GM19438 (cell line): ENCODE results near the gene TAX1BP1.
"Not testable (repeated sequence)": the region's sequence is repeated elsewhere in the genome, so short reads cannot be mapped to it uniquely, and the experiment has no call there.

Experiments used
- ATAC-seq: cut with Tn5 transposase; IDR thresholded peaks from one replicate; pipeline ENCODE4 v1.9.1; 2021; ENCODE audit warnings: low read depth; ENCODE audit not compliant: unreplicated experiment

Gene TAX1BP1

DNA sequence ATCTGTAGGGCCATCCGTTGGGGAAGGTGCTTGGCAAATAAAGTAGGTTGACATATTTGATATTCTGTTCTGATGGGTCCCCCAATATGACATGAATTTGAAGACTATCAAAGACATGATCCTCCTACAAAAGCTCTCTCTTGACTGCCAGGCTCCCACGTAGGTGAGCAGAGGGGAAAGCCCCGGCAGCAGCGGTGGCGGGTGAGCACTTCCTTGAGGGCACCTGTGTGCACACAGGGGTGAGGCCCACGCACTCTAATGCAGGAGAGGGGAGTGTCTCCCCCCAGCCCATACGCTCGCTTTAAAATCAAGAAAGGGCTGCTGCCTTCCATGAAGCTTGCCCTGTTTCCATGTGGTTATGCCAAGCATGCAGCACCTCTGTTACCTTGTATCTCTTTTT is 100.4 kb downstream of the TAX1BP1 start:
- no peak for ATAC-seq

DNA sequence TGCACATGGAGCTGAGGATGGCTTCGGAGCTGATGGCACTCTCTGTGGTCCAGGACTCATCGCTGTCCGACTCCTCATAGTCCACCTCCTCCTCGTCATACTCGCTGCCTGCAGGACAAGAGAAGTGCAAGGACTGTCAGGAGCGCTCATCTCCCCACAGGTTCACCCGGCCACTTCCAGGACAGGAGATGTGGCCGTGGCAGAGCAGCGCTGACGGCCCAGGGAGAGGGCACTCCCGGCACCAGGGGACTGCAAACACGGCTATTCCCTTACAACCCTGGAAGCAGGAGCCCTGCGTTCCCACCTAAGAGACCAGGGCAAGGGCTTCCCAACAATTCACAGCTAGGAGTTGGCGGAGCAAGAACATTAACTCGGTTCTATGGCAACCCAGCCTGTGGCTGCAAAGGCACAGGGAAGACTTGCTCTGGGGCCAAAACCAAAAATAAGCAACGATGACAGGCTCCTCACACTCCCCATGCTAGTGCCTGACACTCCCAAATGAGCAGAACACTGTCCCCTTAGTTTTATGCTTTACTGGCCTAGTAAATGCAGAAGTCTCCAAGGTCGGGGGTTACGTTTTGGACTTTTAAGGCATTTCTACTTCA is 100.9 kb downstream of the TAX1BP1 start:
- no peak for ATAC-seq

- ATAC-seq: no peak
Measured at GRCh38 chr7:27842094-27842692, 102.2 kb downstream of the TAX1BP1 start.

- no peak for ATAC-seq
Measured at GRCh38 chr7:27842851-27843250, 102.9 kb downstream of the TAX1BP1 start.

DNA sequence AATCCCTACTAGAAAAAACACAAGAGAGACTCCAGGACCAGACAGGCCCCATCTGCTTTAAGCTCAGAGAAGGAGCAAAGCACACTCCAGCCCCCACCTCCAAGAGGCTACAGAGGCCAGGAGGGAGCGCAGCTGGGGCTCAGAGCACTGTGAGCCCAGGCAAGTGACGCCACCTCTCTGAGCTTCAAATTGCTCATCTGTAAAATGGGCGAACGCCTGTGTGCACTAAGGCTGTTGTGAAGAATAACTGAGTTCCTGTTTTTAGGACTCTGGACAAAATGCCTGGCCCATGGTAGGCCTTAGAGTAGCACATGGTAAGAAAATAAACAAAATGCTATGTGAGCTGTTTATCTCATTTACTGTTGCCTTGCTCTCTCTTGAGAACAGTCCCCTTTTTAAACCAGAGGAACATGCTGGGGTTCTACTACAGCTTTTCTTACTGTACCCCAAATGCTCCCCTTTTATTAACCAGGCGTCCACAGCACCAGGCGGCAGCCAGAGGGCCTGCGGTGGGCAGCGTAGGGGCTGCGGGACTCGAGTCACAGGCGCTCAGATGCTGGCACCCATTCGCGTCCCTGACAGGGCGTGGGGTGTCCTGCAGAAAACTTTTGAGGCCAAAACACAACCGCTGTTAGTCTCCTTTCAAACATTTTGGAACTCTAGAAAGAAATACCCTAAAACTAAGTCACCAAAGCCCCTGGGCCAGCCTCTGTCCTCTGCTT is 103.8 kb downstream of the TAX1BP1 start:
- no peak for ATAC-seq

GRCh38 chr7:27846388-27846787 is 106.4 kb downstream of the TAX1BP1 start:
- no peak for ATAC-seq

- no peak for ATAC-seq
Measured at GRCh38 chr7:27850531-27850930, 110.6 kb downstream of the TAX1BP1 start.

GRCh38 chr7:27856703-27857485 is 116.9 kb downstream of the TAX1BP1 start:
- not testable (repeated sequence) for ATAC-seq

DNA sequence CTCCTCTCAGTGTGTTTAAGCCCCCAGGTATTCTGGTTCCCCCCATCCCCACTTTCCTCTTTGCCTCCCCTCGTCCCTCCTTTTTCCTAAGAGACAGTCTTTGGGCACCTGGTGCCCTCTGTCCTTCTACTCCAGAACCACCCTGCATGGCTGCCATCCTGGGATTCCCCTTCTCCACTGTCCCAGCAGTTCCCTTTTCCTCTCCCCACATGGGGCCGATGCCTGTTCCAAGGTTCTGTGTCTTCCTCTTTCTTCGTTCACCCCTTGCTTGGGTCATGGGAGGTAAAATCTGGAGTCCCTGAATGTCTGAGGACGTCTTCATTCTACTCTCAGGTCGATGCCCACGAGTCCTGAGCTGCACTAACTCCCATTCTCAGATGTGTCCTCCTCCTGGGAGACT is 120.8 kb downstream of the TAX1BP1 start:
- no peak for ATAC-seq

- ATAC-seq: no peak
Measured at GRCh38 chr7:27861747-27862146, 121.8 kb downstream of the TAX1BP1 start.

DNA sequence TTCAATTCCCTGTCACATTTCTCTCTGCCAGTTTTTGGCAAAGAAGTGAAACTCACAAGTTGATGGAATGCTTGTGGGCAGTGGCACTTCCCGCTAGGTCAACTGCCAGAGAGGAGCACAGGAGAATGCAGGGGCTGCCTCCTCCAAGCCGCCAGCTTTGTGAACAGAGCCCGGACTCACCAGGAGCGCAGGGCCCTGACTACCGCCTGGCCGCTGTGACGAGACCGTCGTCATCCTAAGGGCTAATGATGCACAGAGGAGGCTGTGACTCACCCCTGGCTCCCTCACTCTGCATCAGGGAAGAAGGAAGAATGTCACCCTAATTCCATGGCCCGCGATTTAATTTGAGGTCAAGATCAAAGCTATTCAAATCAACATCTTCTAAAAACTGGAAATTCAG is 123.9 kb downstream of the TAX1BP1 start:
- ATAC-seq: no peak

DNA sequence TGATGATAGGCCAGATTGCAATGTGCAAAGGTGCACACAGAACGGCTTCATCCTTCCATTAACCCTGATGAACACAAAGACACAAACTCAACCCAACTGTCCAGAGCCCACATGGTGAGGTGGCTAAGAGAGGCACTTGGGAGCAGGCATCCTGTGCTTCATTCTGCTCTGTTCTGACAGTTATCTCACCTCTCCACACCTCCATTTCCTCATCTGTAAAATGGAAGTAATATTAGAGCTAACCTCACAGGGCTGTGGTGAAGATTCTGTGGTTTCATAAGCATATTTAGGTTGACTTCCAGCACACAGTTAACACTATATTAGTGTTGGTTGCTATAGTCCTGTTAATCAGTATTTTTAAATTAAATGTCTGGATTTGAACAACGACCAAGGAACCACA is 126.3 kb downstream of the TAX1BP1 start:
- ATAC-seq: no peak

GRCh38 chr7:27866828-27867672 is 127.1 kb downstream of the TAX1BP1 start:
- no peak for ATAC-seq

GRCh38 chr7:27868131-27868550 is 128.2 kb downstream of the TAX1BP1 start:
- ATAC-seq: no peak

DNA sequence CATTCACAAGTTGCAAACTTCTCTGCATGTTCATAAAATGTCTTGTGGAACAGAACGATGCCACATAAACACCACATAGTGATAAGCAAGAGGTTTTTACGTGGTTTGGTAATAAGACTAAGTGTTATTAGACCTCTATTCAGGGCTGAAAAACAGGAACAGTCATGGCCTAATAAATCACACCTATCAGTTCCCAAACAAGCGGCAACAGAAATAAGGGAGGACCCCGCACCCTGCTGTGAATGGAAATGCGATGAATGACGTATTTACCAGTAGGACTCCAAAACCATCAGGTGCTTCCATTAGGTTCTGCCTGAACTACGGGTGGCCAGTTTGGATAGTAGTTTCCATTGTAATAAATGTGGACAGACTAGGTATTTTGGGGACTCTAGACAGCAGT is 129.1 kb downstream of the TAX1BP1 start:
- no peak for ATAC-seq

DNA sequence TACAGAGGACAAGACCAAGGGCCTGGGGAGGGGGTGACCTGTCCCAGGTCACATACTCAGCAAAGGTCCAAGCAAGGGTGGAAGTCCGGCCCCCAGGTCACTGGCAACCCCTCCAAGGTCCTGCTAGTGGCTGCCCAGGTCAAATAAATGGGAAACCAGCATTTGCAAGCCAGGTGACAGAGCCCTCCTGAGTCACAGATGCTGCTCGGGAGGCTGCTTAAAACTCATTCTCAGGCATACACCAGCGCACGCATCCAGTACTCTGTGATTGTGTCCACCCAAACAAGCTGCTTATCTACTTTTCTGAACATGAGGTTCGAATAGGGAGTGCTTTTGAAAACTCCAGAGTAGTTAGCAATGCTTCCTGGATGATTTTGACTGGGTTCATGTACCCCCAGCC is 130.6 kb downstream of the TAX1BP1 start:
- no peak for ATAC-seq

- no peak for ATAC-seq
Measured at GRCh38 chr7:27871086-27871485, 131.1 kb downstream of the TAX1BP1 start.

GRCh38 chr7:27871866-27872265 is 131.9 kb downstream of the TAX1BP1 start:
- ATAC-seq: no peak

- ATAC-seq: no peak
Measured at GRCh38 chr7:27872356-27873275, 132.7 kb downstream of the TAX1BP1 start.
